ENCODE measurements around the gene GDE1.

DNA sequence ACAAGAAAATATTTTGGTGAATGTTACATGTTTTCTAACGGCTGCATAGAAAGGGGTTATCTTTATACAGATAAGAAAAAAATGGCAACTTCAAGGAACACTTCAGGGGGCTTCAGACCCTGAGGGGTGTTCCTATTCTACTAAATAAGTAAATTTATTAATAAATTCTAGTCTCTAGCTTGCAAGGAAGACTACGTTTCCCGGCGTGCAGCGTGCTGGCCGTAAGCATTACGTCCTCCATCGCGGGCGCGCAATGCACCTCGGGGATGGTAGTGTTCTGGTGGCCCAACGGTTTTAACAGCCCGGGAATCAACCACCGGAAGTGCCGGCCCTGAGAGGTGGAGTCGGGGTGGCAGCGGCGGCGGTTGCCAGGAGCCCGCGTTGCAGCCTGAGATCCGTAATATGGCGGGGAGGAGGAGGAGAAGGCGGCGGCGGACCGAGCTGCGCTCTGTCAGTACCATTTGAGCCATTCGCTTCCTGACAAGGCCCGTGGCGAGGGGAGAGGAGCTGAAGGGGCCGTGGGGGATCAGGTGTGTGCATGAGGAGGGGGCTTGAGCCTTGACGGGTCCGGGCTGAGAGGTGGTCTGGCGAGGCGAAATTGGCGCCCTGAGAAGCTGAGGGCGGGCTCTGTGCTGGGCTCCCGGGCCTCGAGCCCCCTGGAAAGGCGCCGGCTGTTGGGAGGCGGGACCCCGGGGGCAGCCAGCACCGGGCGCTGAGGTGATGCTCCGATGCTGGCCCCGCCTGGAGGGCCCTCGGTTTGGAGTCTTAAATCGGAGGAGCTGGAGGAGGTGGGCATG lies 1.9 kb upstream of the GDE1 start, which contains the start of gene CCP110:
- TF ChIP-seq, protein P1, sequence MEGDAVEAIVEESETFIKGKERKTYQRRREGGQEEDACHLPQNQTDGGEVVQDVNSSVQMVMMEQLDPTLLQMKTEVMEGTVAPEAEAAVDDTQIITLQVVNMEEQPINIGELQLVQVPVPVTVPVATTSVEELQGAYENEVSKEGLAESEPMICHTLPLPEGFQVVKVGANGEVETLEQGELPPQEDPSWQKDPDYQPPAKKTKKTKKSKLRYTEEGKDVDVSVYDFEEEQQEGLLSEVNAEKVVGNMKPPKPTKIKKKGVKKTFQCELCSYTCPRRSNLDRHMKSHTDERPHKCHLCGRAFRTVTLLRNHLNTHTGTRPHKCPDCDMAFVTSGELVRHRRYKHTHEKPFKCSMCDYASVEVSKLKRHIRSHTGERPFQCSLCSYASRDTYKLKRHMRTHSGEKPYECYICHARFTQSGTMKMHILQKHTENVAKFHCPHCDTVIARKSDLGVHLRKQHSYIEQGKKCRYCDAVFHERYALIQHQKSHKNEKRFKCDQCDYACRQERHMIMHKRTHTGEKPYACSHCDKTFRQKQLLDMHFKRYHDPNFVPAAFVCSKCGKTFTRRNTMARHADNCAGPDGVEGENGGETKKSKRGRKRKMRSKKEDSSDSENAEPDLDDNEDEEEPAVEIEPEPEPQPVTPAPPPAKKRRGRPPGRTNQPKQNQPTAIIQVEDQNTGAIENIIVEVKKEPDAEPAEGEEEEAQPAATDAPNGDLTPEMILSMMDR (IDR thresholded peaks at IDR 0.05): no peak
- TF ChIP-seq POLR2A (IDR thresholded peaks at IDR 0.05): peak in 2 of 3 donors; percentile 82 to 89
